Type B pancreatic cell (in vitro differentiated cells): ENCODE results near the gene KRT85. TPM values are rescaled to one million over a fixed set of nuclear protein-coding genes. Genes with fewer than 3 reads are reported as not detected.

Experiments used
- DNase-seq: peaks from one replicate; pipeline ENCODE4 v3.0.0; 2021; ENCODE audit warnings: mixed read lengths; ENCODE audit not compliant: unreplicated experiment; ENCODE audit errors: extremely low spot score
- H3K27ac Mint-ChIP-seq: 2 replicates; pipeline ENCODE4 v1.8.0; 2021; ENCODE audit warnings: mild to moderate bottlenecking, mixed read lengths
- H3K27me3 Mint-ChIP-seq: 2 replicates; pipeline ENCODE4 v1.8.0; 2021; ENCODE audit warnings: mixed read lengths
- H3K36me3 Mint-ChIP-seq: 2 replicates; pipeline ENCODE4 v1.8.0; 2021; ENCODE audit warnings: mixed read lengths
- H3K4me1 Mint-ChIP-seq: one replicate; pipeline ENCODE4 v1.8.0; 2021; ENCODE audit warnings: mixed read lengths; ENCODE audit not compliant: unreplicated experiment
- H3K4me3 Mint-ChIP-seq: 2 replicates; pipeline ENCODE4 v1.8.0; 2021; ENCODE audit warnings: mild to moderate bottlenecking, mixed read lengths
- H3K9me3 Mint-ChIP-seq: 2 replicates; pipeline ENCODE4 v1.8.0; 2021; ENCODE audit warnings: mixed read lengths
- total RNA-seq: library from RNA; stranded (reverse); gene quantifications from 2 replicates; pipeline ENCODE4 v1.2.1, GENCODE V29; 2021; ENCODE audit warnings: low replicate concordance
- TF ChIP-seq, protein P1 (sequence below): fragments of 200-600 bp; sonication (generic); conservative IDR thresholded peaks from 2 replicates; pipeline ENCODE4 v1.5.0; 2021; ENCODE audit warnings: antibody characterized with exemption, mild to moderate bottlenecking

KRT85 gene
- total RNA-seq, 1 donor from 2014 or later: not detected

DNA sequence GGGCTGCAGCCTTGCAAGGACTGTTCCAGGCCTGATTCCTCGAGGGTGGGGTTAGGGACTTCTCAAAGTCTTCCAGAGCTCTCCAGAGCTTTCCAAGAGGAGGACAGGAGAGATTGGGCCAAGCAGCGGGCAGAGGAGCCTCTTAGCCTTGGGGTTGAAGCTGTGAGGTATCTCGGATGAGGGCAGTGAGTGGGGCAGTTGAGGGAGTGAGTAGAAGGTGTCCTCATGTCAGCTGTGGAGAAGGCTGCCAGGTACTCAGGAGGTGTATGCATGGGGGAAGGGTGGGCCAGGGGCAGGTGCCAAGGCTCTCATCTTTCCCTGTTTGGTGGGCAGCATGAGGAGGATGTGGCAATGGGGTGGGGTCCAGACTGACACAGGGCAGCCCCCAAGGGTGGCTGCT is 53.8 kb downstream of the KRT85 start:
- TF ChIP-seq, protein P1, sequence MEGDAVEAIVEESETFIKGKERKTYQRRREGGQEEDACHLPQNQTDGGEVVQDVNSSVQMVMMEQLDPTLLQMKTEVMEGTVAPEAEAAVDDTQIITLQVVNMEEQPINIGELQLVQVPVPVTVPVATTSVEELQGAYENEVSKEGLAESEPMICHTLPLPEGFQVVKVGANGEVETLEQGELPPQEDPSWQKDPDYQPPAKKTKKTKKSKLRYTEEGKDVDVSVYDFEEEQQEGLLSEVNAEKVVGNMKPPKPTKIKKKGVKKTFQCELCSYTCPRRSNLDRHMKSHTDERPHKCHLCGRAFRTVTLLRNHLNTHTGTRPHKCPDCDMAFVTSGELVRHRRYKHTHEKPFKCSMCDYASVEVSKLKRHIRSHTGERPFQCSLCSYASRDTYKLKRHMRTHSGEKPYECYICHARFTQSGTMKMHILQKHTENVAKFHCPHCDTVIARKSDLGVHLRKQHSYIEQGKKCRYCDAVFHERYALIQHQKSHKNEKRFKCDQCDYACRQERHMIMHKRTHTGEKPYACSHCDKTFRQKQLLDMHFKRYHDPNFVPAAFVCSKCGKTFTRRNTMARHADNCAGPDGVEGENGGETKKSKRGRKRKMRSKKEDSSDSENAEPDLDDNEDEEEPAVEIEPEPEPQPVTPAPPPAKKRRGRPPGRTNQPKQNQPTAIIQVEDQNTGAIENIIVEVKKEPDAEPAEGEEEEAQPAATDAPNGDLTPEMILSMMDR: no peak
- Mint-ChIP-seq H3K4me1 (peaks cover 4% of the 10 kb centered on the region), H3K36me3 (no peaks in the 10 kb centered on the region), H3K27me3 (peaks cover 61% of the 10 kb centered on the region), H3K9me3 (no peaks in the 10 kb centered on the region), H3K27ac (no peak overlapping the region), H3K4me3 (no peak overlapping the region)
- DNase-seq: no peak

DNA sequence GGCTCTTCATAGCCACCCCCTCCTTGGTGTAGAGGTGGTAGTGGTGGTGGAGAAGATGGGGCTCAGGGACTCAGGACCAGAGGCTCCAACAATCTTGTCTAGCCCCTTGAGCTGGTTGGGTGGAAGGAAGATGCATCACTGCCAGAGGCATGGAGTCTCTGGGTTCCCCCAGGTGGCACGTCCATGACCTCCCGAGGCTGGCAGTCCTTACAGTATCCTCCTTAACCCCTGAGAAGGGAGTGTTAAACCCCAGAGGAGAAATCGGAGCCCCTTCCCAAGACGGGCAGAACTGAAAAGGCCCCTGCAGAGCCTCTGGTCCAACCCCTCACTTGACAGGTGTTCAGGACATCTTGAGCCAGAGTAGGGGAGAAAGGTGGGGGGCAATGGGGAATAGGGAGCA is 55.2 kb downstream of the KRT85 start:
- no peak overlapping the region for H3K4me3 Mint-ChIP-seq
- H3K36me3 Mint-ChIP-seq: no peaks in the 10 kb centered on the region
- H3K4me1 Mint-ChIP-seq: peaks cover 4% of the 10 kb centered on the region
- no peak for DNase-seq
- H3K9me3 Mint-ChIP-seq: no peaks in the 10 kb centered on the region
- no peak overlapping the region for H3K27ac Mint-ChIP-seq
- peaks cover 72% of the 10 kb centered on the region for H3K27me3 Mint-ChIP-seq
- TF ChIP-seq, protein P1: no peak

DNA sequence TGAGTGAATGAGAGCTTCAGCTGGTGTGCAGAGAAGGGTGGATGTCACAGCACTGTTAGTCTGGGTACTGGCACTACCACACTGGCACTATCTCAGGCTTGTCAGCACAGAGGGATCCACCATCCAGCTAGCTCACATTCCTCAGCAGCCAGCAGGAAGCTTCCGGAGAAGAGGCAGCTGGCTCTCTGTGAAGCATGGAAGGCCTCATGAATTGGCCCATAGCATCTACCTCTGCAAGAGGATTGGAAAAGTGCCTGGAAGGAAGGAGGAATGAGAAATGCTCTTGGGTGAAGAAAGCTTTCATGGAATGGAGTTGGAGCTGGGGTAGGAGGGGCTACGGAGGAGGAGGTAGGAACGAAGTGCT is 56.0 kb downstream of the KRT85 start:
- Mint-ChIP-seq H3K27me3 (peaks cover 80% of the 10 kb centered on the region), H3K4me3 (no peak overlapping the region), H3K4me1 (peaks cover 4% of the 10 kb centered on the region), H3K9me3 (no peaks in the 10 kb centered on the region), H3K36me3 (no peaks in the 10 kb centered on the region), H3K27ac (no peak overlapping the region)
- TF ChIP-seq, protein P1: no peak
- no peak for DNase-seq

DNA sequence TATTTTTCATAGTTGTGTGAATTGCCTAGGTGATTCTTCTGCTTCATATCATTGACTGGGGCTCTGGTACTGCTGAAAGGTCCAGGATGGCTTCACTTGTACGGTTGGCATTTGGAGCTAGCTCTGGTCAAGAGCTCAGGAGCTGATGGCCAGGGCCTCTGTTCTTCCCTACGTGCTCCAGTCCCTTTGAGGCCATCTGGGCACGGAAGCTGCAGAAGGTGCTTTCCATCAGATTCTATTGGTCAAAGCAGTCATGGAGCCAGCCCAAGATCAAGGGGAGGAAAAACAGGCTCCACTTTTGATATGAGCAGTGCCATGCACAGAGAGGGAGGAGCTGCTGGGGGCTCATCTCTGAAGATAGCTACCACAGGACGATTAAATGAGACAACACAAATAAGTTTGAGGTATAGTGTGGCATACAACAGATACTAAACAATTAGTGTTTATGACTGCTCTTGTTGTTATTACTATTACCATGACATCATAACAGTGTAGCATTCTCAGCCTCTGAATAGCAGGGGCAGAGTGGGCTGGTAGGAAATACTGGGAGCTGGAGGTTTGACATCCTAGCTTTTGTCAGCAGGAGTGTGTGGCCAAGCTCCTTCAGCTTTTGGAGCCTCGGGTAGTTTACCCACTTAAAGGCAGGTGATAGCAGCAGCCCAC is 56.5 kb downstream of the KRT85 start:
- no peaks in the 10 kb centered on the region for H3K9me3 Mint-ChIP-seq
- peaks cover 4% of the 10 kb centered on the region for H3K4me1 Mint-ChIP-seq
- H3K27me3 Mint-ChIP-seq: peaks cover 85% of the 10 kb centered on the region
- TF ChIP-seq, protein P1: no peak
- DNase-seq: no peak
- H3K4me3 Mint-ChIP-seq: no peak overlapping the region
- H3K36me3 Mint-ChIP-seq: no peaks in the 10 kb centered on the region
- H3K27ac Mint-ChIP-seq: no peak overlapping the region

Other genes starting within 250 kb of the KRT85 start
- 23.1 and 65.1 TPM in 2 replicates for gene KRT80, start 175.5 kb downstream of the KRT85 start, total RNA-seq
- gene KRT7, start 134.2 kb downstream of the KRT85 start, total RNA-seq: 125 and 293 TPM in 2 replicates
- 0.14 TPM in 1 of 2 replicates, not detected in the other for gene KRT86, start 92.8 kb downstream of the KRT85 start, total RNA-seq
- gene KRT81, start 75.9 kb downstream of the KRT85 start, total RNA-seq: 0.31 TPM in 2 replicates
- not detected in 2 replicates for gene KRT83, start 46.1 kb downstream of the KRT85 start, total RNA-seq
- gene KRT84, start 18.2 kb upstream of the KRT85 start, total RNA-seq: not detected in 2 replicates
- gene KRT82, start 38.9 kb upstream of the KRT85 start, total RNA-seq: not detected in 2 replicates
- gene KRT75, start 66.9 kb upstream of the KRT85 start, total RNA-seq: not detected in 2 replicates
- gene KRT6B, start 84.7 kb upstream of the KRT85 start, total RNA-seq: 0.14 TPM in 1 of 2 replicates, not detected in the other
- 0.19 and 0.31 TPM in 2 replicates for gene KRT6C, start 106.3 kb upstream of the KRT85 start, total RNA-seq
- 9.9 and 41.6 TPM in 2 replicates for gene KRT6A, start 125.8 kb upstream of the KRT85 start, total RNA-seq
- gene KRT5, start 152.9 kb upstream of the KRT85 start, total RNA-seq: 13.0 and 25.0 TPM in 2 replicates
- 0.50 TPM in 1 of 2 replicates, not detected in the other for gene KRT71, start 185.7 kb upstream of the KRT85 start, total RNA-seq
- 0.10 TPM in 1 of 2 replicates, not detected in the other for gene KRT74, start 206.4 kb upstream of the KRT85 start, total RNA-seq
- 0.48 and 2.9 TPM in 2 replicates for gene KRT72, start 234.0 kb upstream of the KRT85 start, total RNA-seq